Fibroblast of mammary gland (primary cell): ENCODE results near the gene LIG4.

Experiments
- DNase-seq: peaks from one replicate; pipeline ENCODE4 v3.0.0-alpha.2; 2010; ENCODE audit warnings: low read depth
- H3K4me3 ChIP-seq: 2 replicates; pipeline ENCODE4 v1.5.1; 2011; ENCODE audit warnings: low read depth, mild to moderate bottlenecking, low read length, moderate library complexity; ENCODE audit not compliant: control insufficient read depth
- CTCF ChIP-seq: conservative IDR thresholded peaks from 2 replicates; pipeline ENCODE4 v1.5.1; 2011; ENCODE audit warnings: low read depth, low read length, inconsistent platforms; ENCODE audit not compliant: control insufficient read depth, insufficient read depth

LIG4 gene

DNA sequence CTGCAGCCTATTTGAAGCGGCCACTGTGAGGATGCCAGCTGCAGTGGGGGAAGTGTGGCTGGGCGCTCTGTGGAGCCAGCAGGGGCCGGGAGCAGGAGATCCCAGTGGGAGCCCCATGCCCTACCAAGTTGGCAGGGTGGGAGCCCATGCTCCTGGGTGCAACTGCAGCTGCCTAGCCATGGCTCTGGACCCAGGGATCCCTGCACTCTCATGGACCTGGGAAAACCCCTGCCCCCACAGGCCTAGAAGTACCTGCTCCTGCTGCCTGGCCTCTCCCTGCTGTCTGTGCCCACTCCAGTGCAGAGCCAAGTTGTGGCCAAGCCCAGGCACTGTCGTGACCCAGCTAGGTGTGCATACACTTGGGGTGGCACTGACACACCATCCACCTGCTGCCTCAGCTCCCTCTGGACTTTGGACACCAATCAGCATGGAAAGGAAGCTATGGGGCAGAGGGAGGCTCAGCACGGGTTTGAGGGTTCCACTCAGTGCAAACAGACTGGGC lies 20.9 kb downstream of the LIG4 start:
- no peak for DNase-seq
- TF ChIP-seq CTCF, result no peak
- no peak overlapping the region for H3K4me3 ChIP-seq

DNA sequence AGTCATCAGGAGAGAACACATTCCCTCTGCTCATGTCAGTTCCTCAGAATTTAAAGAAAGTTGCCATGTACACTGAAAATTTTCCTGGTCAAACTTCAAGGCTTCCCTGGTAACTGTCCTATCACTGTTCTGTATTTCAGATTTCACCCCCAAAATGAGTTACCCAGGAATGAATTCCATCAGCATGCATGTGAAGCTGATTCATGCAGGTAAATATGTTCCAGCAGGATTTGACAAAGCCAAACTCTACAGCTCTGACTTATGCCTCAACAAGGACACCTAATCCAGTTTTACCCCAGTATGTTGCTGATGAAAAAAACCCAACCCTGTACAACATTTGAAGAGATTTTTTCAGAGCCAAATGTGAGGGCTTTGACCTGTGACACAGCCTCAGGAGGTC lies 21.5 kb downstream of the LIG4 start:
- DNase-seq, result no peak
- TF ChIP-seq CTCF, result no peak
- no peak overlapping the region for H3K4me3 ChIP-seq

GRCh38 chr13:108190897-108191296 lies 24.4 kb downstream of the LIG4 start:
- H3K4me3 ChIP-seq, result no peak overlapping the region
- no peak for DNase-seq
- no peak for TF ChIP-seq CTCF

- TF ChIP-seq CTCF, result no peak
- H3K4me3 ChIP-seq, result no peak overlapping the region
- no peak for DNase-seq
These were observed 27.1 kb downstream of the LIG4 start for GRCh38 chr13:108188260-108188659.

DNA sequence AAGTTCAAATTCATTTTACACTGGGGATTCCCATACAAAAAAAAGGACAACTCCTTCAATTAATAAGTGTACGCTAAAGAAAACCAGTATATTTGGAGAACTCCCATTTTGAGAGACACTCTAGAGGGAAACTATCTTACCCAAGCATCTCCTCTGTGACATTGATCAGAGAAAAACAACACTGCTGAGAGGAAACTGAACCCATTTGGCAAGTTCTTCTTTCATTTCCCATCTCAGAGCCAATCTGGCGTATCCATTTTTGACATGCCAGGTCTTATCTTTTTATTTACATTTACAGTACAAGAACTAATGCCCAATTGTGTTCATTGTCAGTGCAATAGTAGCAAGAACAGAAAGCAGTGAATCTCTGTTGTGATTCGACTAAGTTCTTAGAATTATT lies 30.1 kb downstream of the LIG4 start:
- no peak overlapping the region for H3K4me3 ChIP-seq
- TF ChIP-seq CTCF, result no peak

GRCh38 chr13:108182652-108183051 lies 32.7 kb downstream of the LIG4 start:
- TF ChIP-seq CTCF, result no peak
- H3K4me3 ChIP-seq, result no peak overlapping the region
- DNase-seq, result no peak

More for the DNA sequence above, 30.1 kb downstream of the LIG4 start:
- no peak for DNase-seq

DNA sequence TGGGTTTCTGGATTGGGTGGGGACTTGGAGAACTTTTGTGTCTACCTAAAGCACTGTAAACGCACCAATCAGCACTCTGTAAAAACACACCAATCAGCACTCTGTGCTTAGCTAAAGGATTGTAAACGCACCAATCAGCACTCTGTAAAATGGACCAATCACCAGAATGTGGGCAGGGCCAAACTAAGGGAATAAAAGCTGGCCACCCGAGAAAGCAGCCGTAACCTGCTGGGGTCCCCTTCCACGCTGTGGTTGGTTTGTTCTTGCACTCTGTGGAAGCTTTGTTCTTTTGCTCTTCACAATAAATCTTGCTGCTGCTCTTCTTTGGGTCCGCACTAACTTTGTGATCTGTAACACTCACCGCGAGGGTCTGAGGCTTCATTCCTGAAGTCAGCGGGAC lies 37.3 kb downstream of the LIG4 start:
- H3K4me3 ChIP-seq, result no peak overlapping the region
- TF ChIP-seq CTCF, result no peak
- DNase-seq, result no peak
